Measurements from ENCODE around the gene CDHR5. TPM values are rescaled to one million over a fixed set of nuclear protein-coding genes. Genes with fewer than 3 reads are reported as not detected.

The CDHR5 gene
- total RNA-seq, 1 donor from 2014 or later = 7.1 TPM

GRCh38 chr11:640021-640706 is 15.4 kb upstream of the CDHR5 start:
- no peak for DNase-seq (ENCODE audit: extremely low spot score, unreplicated experiment)
- H3K4me3 Mint-ChIP-seq = peak overlapping the region; percentile 67
- H3K4me1 Mint-ChIP-seq (ENCODE audit: unreplicated experiment) = no peaks in the 10 kb centered on the region
- no peak overlapping the region for H3K27ac Mint-ChIP-seq
- no peak for TF ChIP-seq CTCF (conservative IDR thresholded peaks at IDR 0.05)
- H3K36me3 Mint-ChIP-seq = no peaks in the 10 kb centered on the region
- H3K27me3 Mint-ChIP-seq = peaks cover 43% of the 10 kb centered on the region
- no peaks in the 10 kb centered on the region for H3K9me3 Mint-ChIP-seq

GRCh38 chr11:639332-639955 is 14.7 kb upstream of the CDHR5 start:
- Mint-ChIP-seq H3K4me1 (ENCODE audit: unreplicated experiment) (no peaks in the 10 kb centered on the region), H3K27ac (no peak overlapping the region), H3K4me3 (no peak overlapping the region), H3K36me3 (no peaks in the 10 kb centered on the region), H3K9me3 (no peaks in the 10 kb centered on the region), H3K27me3 (peaks cover 51% of the 10 kb centered on the region)
- no peak for TF ChIP-seq CTCF (conservative IDR thresholded peaks at IDR 0.05)
- no peak for DNase-seq (ENCODE audit: extremely low spot score, unreplicated experiment)

GRCh38 chr11:638631-639331 is 14.0 kb upstream of the CDHR5 start:
- DNase-seq (ENCODE audit: extremely low spot score, unreplicated experiment) = no peak
- H3K4me1 Mint-ChIP-seq (ENCODE audit: unreplicated experiment) = no peaks in the 10 kb centered on the region
- H3K36me3 Mint-ChIP-seq = no peaks in the 10 kb centered on the region
- H3K27me3 Mint-ChIP-seq = peaks cover 51% of the 10 kb centered on the region
- no peak for TF ChIP-seq CTCF (conservative IDR thresholded peaks at IDR 0.05)
- no peaks in the 10 kb centered on the region for H3K9me3 Mint-ChIP-seq
- H3K27ac Mint-ChIP-seq = peak overlapping the region; percentile 29
- peak overlapping the region; percentile 74 for H3K4me3 Mint-ChIP-seq

GRCh38 chr11:637593-638521 is 13.1 kb upstream of the CDHR5 start:
- Mint-ChIP-seq H3K27me3 (peaks cover 51% of the 10 kb centered on the region), H3K36me3 (no peaks in the 10 kb centered on the region), H3K27ac (no peak overlapping the region), H3K4me1 (ENCODE audit: unreplicated experiment) (no peaks in the 10 kb centered on the region), H3K9me3 (no peaks in the 10 kb centered on the region), H3K4me3 (peak overlapping the region; percentile 74)
- no peak for DNase-seq (ENCODE audit: extremely low spot score, unreplicated experiment)
- TF ChIP-seq CTCF (conservative IDR thresholded peaks at IDR 0.05) = no peak

GRCh38 chr11:637333-637592 is 12.5 kb upstream of the CDHR5 start:
- Mint-ChIP-seq H3K4me3 (peak overlapping the region; percentile 74), H3K27ac (no peak overlapping the region), H3K36me3 (no peaks in the 10 kb centered on the region), H3K4me1 (ENCODE audit: unreplicated experiment) (no peaks in the 10 kb centered on the region), H3K27me3 (peaks cover 51% of the 10 kb centered on the region), H3K9me3 (no peaks in the 10 kb centered on the region)
- no peak for TF ChIP-seq CTCF (conservative IDR thresholded peaks at IDR 0.05)
- no peak for DNase-seq (ENCODE audit: extremely low spot score, unreplicated experiment)

All from type B pancreatic cell (in vitro differentiated cells).